GM10847 (cell line): ENCODE data around the gene RPH3AL.

Experiments used
- POLR2A ChIP-seq: IDR thresholded peaks from 2 replicates; pipeline ENCODE4 v1.6.1; 2011; ENCODE audit not compliant: insufficient read length; ENCODE audit errors: extremely low read depth

The RPH3AL gene

GRCh38 chr17:260031-260791 is 92.4 kb downstream of the RPH3AL start:
- no peak for TF ChIP-seq POLR2A

GRCh38 chr17:259341-259976 is 93.1 kb downstream of the RPH3AL start:
- TF ChIP-seq POLR2A = no peak

- TF ChIP-seq POLR2A = no peak
Measured at GRCh38 chr17:258906-259305, 93.7 kb downstream of the RPH3AL start.

- no peak for TF ChIP-seq POLR2A
Measured at GRCh38 chr17:258045-258734, 94.4 kb downstream of the RPH3AL start.

GRCh38 chr17:253091-253846 is 99.3 kb downstream of the RPH3AL start:
- no peak for TF ChIP-seq POLR2A

- TF ChIP-seq POLR2A = no peak
Measured at GRCh38 chr17:252456-252855, 100.2 kb downstream of the RPH3AL start.

GRCh38 chr17:251531-251930 is 101.1 kb downstream of the RPH3AL start:
- TF ChIP-seq POLR2A = no peak

GRCh38 chr17:250487-251300 is 101.9 kb downstream of the RPH3AL start:
- TF ChIP-seq POLR2A = no peak

GRCh38 chr17:249236-249993 is 103.2 kb downstream of the RPH3AL start:
- no peak for TF ChIP-seq POLR2A

GRCh38 chr17:248337-249235 is 104.0 kb downstream of the RPH3AL start:
- TF ChIP-seq POLR2A = no peak

GRCh38 chr17:247767-248166 is 104.8 kb downstream of the RPH3AL start:
- no peak for TF ChIP-seq POLR2A

GRCh38 chr17:246851-247421 is 105.7 kb downstream of the RPH3AL start:
- no peak for TF ChIP-seq POLR2A

- TF ChIP-seq POLR2A = no peak
Measured at GRCh38 chr17:246226-246625, 106.4 kb downstream of the RPH3AL start.
